HG02759 (cell line): Measurements from ENCODE around the gene KCTD1.
A peak's percentile ranks its signal among the peaks of the same experiment; 100 is the strongest.

Experiments
- ATAC-seq: cut with Tn5 transposase; IDR thresholded peaks from one replicate; pipeline ENCODE4 v1.9.1; 2021; ENCODE audit warnings: mild to moderate bottlenecking, moderate library complexity; ENCODE audit not compliant: unreplicated experiment

Gene KCTD1

DNA sequence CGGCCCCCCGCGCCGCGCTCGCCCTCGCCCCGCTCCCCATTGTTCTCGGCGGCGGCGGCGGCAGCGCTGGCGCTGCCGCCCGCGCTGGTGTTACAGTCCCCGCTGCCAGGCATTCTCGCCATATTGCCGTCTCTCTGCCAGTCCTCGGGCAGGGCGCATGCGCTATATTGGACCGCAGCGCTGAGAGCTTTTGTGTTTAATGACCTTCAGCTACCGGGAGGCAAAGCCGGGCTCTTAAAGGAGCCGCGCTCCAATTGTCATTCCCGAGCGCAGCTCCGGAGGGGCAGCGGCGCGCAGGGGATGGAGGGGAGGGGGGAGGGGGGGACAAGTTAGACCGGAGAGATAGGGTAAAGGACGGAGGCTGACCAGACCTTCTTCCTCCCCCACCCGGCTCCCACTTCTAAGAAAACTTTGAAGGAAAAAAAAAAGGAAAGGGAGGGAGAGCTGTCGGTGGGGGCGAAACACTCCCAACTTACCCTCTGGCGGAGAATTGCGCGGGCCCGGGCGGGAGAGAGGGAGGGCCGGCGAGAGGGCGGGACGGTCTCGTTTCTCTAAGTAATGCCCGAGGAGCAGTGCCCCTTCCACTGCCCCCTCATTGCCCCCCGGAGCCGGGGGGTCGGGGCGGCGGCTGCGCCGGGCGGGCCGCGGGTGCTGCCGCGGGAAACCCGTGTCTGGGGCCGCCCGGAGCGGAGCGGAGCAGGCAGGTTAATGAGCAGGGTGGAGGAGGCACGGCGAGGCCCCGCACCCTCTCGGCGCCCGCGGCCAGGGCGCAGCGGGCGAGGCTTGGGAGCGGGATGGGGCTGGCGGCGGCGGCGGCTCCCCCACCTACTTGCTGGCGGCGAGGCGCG, at the start of gene KCTD1:
KCTD1 (minus strand) TSS at position 139 of the 848 bp plus-strand sequence; CDS start at position 122, 17 bp downstream.
- ATAC-seq = peak; percentile 61

DNA sequence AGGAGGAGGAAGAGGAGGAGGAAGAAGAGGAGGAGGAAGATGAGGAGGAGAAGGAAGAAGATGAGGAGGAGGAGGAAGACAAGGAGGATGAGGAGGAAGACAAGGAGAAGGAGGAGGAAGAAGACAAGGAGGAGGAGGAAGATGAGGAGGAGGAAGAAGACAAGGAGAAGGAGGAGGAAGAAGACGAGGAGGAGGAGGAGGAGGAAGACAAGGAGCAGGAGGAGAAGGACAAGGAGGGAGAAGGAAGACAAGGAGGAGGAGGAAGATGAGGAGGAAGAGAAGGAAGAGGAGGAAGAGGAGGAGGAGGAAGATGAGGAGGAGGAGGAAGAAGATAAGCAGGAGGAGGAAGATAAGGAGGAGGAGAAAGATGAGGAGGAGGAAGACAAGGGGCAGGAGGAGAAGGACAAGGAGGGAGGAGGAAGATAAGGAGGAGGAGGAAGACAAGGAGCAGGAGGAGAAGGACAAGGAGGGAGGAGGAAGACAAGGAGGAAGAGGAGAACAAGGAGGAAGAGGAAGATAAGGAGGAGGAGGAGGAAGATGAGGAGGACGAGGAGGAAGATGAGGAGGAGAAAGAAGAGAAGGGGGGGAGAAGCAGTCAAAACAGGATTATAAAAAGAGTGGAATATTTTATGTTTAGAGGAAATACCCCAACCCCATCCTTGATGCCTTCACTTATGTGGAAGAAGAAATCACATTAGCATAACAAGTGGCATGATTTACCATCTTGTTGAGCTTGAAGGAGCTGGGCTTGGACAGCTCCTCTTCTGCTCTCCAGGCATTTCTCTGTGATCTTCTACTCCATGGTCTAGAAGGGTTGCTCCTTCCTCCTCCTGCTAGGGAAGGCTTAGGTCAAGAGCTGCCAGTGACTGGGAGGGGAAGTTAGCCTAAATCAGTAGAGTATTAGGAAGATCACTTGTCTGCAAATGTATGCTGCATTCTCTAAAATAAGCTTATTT, 45.3 kb upstream of the KCTD1 start:
- no peak for ATAC-seq

- no peak for ATAC-seq
Measured at GRCh38 chr18:26584745-26585144, 36.4 kb upstream of the KCTD1 start.

DNA sequence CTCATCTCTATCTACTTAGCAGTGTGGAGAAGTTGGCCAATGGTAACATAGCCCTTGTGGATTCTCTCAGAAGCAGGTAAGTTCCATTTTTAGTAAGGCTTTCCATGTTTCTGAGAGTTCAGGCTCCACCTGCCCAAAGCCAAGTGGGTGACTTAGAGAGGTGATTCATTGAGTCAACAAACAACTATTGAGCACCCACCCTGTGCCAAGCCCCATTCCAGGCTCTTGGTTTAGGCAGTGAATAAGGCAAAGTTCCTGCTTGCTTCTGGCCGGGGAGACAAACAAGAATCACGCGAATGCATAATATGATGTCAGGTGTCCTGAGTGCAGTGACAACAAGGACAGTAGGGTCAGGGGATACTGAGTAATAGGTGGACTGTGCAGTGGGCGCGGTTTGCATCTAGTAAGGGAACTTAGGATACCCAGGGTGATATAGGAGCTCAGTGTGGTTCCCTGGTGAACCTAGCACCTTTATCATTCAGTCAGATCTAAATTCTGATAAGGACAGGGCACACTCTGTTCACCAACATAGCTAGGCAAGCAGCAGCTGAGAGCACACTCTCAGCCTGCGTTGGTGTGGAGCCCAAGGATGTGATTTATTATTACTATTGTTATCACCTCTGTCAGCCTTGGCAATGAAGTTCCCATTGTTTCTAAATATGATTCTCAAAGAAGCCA, 31.7 kb upstream of the KCTD1 start:
- no peak for ATAC-seq

GRCh38 chr18:26575865-26576217, 27.5 kb upstream of the KCTD1 start:
- no peak for ATAC-seq

- no peak for ATAC-seq
Measured at GRCh38 chr18:26574958-26575864, 26.9 kb upstream of the KCTD1 start.

DNA sequence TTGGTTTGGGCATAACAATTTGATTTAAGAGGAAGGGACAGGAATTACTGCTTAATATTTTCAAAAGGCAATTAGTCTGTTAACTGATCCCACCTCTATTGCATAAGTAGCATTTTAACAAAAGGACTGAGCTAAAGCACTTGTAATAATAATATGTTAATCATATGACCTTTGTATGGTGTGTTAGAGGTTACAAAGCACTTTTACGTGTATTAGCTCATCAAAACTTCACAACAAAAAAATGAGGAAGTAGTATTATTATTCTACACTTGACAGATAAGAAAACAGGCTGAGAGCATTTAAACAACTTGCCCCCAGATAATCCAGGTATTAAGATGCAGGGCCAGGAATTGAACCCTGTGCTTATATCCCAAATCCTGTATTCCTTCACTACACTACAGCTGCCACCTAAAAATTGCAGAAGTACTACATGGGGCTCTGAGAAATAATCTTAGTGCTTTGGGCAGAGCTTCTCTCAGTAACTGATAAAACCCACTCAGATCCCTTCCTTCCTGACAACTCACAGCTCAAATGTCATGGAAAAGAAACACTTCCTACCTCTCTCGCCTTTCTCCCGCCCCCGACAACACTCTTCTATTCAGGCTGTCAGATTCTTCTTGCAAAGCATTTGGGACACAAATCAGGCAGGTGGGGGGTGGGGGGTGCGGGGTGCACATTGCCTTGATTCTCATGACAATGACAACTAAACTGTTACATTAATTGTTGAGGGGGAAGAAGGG, 20.7 kb upstream of the KCTD1 start:
- no peak for ATAC-seq

GRCh38 chr18:26568513-26568912, 20.2 kb upstream of the KCTD1 start:
- ATAC-seq = no peak

- ATAC-seq = no peak
Measured at GRCh38 chr18:26566874-26567555, 18.7 kb upstream of the KCTD1 start.

DNA sequence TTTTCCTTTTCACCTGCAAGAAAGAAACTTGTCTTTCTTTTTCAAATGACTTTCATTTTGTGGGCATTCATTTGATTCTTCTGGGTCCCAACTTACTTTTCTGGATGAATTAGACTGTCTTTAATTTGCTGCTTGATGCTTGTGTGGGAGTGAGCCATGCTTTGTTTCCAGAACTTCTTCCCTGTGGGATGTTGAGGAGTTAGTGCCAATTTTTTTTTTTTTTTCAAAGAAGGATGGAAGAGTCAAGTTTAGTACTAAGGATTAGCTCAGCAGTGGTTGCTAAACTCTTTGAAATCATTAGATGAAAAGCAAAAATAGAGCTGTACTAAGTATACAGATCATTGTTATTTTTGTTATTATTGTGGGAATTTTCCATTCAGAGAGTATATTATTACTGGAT, 17.2 kb upstream of the KCTD1 start:
- ATAC-seq = no peak

- ATAC-seq = no peak
Measured at GRCh38 chr18:26563024-26563423, 14.7 kb upstream of the KCTD1 start.

DNA sequence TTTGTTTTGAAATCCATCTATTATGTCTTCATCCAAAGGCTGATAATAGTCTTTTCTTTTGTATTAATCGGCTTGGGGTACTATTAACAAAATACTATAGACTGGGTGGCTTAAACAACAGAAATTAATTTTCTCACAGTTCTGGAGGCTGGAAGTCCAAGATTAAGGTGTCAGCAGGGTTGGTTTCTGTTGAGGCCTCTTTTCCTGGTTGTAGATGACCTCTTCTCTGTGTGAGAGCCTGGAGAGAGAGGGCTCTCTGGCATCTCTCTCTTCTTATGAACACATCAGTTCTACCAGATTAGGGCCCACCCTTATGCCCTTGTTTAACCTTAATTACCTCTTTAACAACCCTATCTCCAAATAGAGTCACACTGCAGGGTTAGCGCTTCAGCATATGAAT, 14.2 kb upstream of the KCTD1 start:
- ATAC-seq = no peak

DNA sequence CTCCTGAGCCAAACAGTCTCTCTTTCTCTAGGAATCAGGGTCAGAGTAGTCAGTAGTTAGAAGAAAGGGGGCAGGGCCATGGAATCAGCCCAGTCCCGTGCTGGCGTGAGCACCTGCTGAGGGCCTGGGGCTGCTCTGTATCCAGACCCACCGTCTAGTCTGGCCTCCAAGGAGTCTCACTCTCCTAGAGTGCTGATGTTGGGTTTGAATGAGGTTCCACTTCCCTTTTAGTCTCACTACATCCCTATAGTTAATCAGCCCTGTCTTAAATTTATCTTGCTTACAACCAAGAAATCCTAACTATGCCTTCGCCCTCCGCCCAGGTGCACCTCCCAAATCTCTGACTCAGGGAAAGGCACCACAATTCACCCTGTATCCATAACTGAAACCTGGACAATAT, 13.4 kb upstream of the KCTD1 start:
- no peak for ATAC-seq

DNA sequence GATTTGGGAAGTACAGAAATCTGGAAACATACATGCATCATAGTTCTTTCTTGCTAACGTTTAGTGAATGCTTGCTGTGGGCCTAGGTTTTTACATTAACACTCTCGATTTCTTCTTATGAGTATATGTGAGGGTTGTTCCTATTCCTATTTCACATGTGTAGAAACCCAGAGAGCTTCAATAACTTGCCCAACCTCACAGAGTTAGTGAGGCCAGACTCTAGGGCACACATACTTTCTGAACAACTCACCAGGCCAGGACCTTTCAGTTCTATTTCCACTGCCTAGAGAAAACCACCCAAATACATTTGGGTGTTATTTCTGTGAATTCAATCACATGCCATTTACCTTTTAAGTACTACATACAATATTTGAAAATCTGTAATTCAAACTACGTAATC, 8.2 kb upstream of the KCTD1 start:
- ATAC-seq = peak; percentile 85

GRCh38 chr18:26555804-26556553, 7.6 kb upstream of the KCTD1 start:
- ATAC-seq = peak; percentile 16

DNA sequence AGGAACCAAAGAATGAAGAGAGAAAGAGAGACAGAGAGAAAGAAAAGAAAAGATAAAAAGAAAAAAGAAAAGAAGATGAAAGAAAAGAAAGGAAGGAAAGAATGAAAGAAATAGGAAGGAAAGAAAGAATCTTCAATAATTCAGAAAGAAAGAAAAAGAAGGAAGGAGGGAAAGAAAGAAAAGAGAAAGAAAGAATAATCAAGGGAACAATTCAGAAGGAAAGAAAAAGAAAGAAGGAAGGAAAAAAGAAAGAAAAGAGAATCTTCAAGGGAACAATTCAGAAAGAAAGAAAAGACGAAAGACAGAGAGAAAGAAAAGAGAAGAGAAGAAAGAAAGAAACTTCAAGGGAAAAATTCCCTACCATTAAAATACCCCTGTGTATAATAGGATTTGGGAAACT, 5.6 kb upstream of the KCTD1 start:
- no peak for ATAC-seq

DNA sequence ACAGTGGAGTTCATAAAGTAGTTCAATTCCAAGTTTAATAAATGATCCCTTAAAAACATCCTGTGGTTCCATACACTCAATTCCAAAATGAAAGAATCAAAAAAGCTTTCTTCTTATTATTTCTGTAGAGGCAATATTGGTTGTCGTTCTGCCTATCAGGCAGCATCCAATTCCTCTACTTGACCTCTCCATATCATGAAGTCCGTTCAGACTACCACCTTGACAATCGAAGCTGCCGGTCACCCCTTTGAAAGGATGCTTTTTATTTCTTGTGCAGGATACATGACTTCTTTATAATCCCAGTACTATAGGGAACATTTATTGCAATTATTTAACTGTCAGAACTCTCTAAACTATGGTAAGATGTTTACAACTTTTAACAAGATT, 3.3 kb upstream of the KCTD1 start:
- no peak for ATAC-seq

DNA sequence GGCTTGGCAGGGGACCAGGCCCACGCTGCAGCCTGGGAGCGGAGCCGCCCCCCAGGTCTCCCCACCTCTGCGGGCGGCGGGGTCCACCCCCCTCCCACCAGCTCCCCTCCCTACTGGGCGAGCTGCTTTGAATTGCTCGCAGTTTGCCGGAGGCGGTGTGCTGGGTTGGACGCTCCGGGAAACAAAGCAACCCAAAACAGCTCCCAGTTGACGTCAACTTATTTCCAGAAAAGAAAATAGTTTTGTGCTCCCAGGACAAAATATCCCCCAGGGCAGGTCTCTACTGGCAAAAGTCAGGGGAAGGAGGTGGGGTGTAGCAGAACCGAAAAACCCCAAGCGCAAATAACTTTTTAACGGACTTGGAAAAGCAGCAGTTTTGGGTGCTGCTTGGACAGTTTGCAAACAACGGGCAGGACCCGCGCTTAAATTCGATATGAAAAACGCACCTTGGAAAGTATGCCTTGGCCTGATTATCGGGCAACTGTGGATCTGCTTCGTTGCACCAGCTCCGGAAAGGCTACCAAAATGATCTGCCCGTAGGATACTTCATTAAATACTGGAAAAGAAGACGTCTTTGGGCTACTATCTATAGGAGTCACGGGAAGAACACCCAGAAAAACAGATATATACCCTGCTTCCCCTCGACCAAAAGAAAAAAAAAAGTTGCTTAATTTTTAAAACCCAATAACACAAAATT, 2.8 kb upstream of the KCTD1 start:
- no peak for ATAC-seq
